Activated naive CD8-positive, alpha-beta T cell treated with anti-CD3 and anti-CD28 coated beads for 36 hours (primary cell): ENCODE measurements around the gene JMJD7. TPM values are rescaled to one million over a fixed set of nuclear protein-coding genes. Genes with fewer than 3 reads are reported as not detected.
"Not testable (repeated sequence)": the region's sequence is repeated elsewhere in the genome, so short reads cannot be mapped to it uniquely, and the experiment has no call there.

Experiments used
- DNase-seq: peaks from one replicate; pipeline ENCODE4 v3.0.0; 2021
- H3K27ac Mint-ChIP-seq: one replicate; pipeline ENCODE4 v1.8.0; 2022; ENCODE audit warnings: mild to moderate bottlenecking, moderate library complexity, mixed read lengths
- H3K27me3 Mint-ChIP-seq: one replicate; pipeline ENCODE4 v1.8.0; 2022; ENCODE audit warnings: mild to moderate bottlenecking, mixed read lengths
- H3K36me3 Mint-ChIP-seq: one replicate; pipeline ENCODE4 v1.8.0; 2021; ENCODE audit warnings: mild to moderate bottlenecking, mixed read lengths
- H3K4me1 Mint-ChIP-seq: one replicate; pipeline ENCODE4 v1.8.0; 2021; ENCODE audit warnings: mixed read lengths
- H3K4me3 Mint-ChIP-seq: one replicate; pipeline ENCODE4 v1.8.0; 2022; ENCODE audit warnings: mild to moderate bottlenecking, moderate library complexity, mixed read lengths
- H3K9me3 Mint-ChIP-seq: one replicate; pipeline ENCODE4 v1.8.0; 2022; ENCODE audit warnings: mixed read lengths
- total RNA-seq, 2 experiments: library from RNA; stranded (reverse); gene quantifications; one replicate each; pipeline ENCODE4 v1.2.3, GENCODE V29; 2021

Gene JMJD7
- total RNA-seq, 2 experiments from 2014 or later: 9.4 to 10.9 TPM

DNA sequence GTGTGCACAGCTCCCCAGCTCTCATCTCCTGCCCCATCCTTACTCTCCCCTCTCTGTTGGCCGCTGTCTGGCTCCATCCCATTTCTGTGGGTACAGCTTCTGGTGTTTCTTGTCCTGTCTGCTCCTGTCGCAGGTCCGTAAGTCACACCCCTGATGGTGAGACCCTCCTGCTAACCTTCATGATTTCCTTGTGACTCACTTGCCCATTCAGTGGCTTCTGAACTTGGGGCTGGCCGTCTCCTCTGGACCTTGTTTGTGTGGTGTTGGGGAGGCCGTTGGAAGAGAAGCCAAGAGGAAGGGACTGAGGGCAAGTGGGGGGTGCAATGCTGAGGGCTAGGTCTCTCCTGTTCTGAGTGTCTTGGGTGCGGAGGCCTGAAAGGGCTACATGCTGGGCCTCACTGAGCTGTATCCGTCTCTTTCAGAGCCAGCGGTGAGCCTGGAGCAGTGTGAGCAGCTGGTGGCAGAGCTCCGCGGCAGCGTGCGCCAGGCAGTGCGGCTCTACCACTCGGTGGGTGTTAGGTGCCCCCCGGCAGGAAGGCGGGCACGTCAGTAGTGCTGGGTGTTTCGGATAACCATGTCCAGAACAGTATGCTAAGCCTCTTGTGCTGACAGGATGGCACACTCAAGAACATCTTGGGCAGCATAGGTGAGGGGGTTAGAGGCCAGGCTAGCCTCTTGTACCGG is 3.7 kb upstream of the JMJD7 start:
- H3K36me3 Mint-ChIP-seq: no peaks in the 10 kb centered on the region
- no peaks in the 10 kb centered on the region for H3K9me3 Mint-ChIP-seq
- H3K4me1 Mint-ChIP-seq: peaks cover 9% of the 10 kb centered on the region
- no peak overlapping the region for H3K27ac Mint-ChIP-seq
- no peak for DNase-seq
- no peak overlapping the region for H3K4me3 Mint-ChIP-seq
- H3K27me3 Mint-ChIP-seq: no peaks in the 10 kb centered on the region

DNA sequence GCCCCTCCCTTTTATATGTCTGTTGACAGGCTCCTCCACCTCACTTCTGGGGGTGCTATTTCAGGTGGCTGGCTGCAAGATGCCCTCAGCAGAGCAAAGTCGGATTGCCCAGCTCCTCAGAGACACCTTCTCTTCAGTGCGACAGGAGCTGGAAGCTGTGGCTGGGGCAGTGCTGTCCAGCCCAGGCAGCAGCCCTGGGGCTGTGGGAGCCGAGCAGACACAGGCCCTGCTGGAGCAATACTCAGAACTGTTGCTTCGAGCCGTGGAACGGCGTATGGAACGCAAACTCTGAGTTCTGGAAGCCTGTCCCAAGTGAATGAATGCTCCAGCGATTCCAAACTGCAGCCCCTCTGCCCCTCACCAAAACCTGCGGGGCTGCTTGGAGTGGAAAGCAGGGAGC is 2.7 kb upstream of the JMJD7 start:
- Mint-ChIP-seq H3K27ac (no peak overlapping the region), H3K27me3 (no peaks in the 10 kb centered on the region), H3K4me3 (no peak overlapping the region), H3K36me3 (no peaks in the 10 kb centered on the region), H3K9me3 (no peaks in the 10 kb centered on the region), H3K4me1 (peaks cover 10% of the 10 kb centered on the region)
- no peak for DNase-seq

DNA sequence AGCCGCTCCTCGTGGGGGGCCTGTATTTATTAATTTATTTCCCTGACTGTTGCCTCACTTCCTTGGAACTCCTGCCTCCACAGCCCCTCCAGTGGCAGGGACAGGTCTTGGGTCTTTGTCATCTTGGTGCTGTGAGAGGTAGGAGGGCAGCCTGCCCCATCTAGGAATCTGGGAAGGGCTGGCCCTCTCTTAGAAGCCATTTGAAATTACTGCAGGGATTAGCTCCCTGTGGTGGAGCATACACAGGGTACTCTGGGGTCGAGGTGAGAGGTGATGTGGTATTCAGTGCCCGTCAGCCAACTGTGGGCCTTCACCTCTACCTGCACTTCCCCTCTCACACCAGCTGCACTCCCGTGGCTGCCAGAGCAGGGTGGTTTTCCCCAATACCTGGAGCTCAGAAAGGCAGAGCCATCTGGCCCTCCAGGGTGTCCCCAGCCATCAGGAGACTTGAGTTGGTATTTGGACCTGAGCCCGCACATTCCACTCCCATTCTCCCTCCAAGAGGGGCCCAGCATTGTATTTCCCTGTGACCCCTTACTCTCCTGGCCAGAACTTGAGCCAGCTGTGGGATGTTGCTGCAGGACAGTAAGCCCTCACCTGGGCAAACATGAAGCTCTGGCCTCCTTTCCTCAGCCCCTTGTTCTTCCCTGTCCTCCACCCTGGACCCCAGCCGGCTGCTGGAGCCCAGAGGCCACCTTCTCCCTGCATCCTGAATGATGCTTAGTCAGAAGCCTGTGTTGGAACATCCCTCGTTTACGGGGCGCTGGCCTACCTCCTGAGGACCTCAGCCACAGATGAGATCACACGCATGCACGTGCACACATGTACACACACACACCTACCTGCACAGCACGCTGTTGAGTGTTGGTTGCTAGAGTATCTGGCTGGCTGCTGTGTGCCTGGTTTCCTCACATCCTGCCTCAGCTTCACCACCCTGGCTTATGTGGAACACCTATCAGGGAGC is 2.0 kb upstream of the JMJD7 start:
- H3K36me3 Mint-ChIP-seq: no peaks in the 10 kb centered on the region
- H3K27ac Mint-ChIP-seq: no peak overlapping the region
- H3K4me3 Mint-ChIP-seq: no peak overlapping the region
- no peaks in the 10 kb centered on the region for H3K9me3 Mint-ChIP-seq
- no peak for DNase-seq
- no peaks in the 10 kb centered on the region for H3K27me3 Mint-ChIP-seq
- H3K4me1 Mint-ChIP-seq: peaks cover 13% of the 10 kb centered on the region

DNA sequence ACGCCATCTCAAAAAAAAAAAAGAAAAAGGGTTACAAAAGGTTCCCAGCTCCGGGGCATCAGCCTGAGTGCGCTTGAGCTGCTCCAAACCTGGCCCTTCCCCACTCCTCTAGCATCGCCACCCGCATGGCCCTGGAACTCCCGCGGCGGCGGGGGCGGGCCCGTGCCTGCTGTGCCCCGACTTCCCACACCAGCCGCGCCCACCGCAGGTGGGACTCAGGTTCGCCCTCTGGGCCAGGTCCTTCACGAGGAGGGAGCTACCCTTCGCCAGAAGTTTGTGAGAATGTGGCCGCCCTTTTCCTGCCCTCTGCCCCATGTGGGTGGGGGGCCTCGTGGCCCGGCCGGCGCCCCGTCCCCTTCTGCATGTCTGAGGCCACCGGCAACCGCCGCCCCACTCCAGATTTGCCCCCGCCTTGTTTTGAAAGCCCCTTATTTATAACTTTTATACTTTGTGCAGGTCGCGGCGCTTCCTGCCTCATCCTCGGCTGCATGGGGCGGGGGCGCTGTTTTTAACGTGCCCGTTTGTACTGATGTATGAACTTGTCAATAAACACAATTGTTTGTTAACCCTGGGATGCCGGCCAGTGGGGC is 507 bp upstream of the JMJD7 start:
- H3K4me3 Mint-ChIP-seq: peak overlapping the region; percentile 90
- DNase-seq: peak; percentile 34
- H3K27me3 Mint-ChIP-seq: no peaks in the 10 kb centered on the region
- H3K4me1 Mint-ChIP-seq: peaks cover 27% of the 10 kb centered on the region
- H3K27ac Mint-ChIP-seq: peak overlapping the region; percentile 83
- H3K9me3 Mint-ChIP-seq: no peaks in the 10 kb centered on the region
- no peaks in the 10 kb centered on the region for H3K36me3 Mint-ChIP-seq

DNA sequence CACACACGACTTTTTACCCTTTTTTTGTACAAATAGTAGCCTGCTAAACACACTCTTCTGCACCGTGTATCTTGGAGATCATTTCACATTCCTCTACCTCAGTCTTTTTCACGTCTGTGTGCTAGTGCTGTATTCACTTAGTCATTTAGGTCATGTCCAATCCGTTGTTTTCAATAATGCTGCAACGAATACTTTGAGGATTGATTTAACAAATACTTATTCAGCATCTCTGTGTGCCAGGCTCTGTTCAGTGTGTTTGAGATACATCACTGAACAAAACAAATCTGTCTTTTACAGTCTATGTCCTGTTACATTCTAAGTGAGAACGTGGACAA is 882 bp downstream of the JMJD7 start:
- peak overlapping the region; percentile 74 for H3K27ac Mint-ChIP-seq
- H3K27me3 Mint-ChIP-seq: no peaks in the 10 kb centered on the region
- H3K9me3 Mint-ChIP-seq: no peaks in the 10 kb centered on the region
- no peaks in the 10 kb centered on the region for H3K36me3 Mint-ChIP-seq
- peaks cover 38% of the 10 kb centered on the region for H3K4me1 Mint-ChIP-seq
- no peak for DNase-seq
- peak overlapping the region; percentile 90 for H3K4me3 Mint-ChIP-seq

DNA sequence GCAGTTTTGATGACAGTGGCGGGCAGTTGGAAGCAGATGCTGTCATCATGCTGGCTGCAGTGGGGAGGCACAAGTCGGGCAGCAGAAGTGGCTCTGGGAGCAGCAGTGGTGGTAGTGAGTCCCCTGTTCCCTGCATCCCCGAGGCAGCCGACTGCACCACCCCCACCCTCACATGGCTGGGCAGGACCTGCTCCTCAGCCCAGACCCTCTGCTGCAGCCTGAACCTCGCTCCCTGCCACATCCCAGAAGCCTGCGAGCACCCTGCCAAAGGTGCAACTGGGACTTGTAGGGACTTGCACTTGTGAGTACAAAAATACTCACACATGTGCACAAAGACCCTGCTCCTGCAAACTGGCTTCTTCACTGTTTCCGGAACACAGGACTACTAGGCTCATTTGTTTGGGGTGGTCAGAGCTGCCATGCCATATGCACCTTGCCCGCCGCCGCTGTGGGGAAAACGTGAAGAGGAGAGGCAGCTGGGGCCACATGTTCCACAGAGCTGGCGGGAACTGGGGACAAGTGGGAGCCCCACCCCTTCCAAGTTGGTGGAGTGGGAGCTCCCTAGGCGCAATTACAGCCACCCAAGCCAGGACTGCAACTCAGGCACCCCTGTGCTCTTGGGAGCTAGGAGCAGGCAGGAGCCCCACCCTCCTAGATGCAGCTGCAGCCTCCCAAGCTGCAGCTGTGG is 2.2 kb downstream of the JMJD7 start:
- Mint-ChIP-seq H3K4me1 (peaks cover 43% of the 10 kb centered on the region), H3K27ac (no peak overlapping the region), H3K27me3 (no peaks in the 10 kb centered on the region), H3K4me3 (no peak overlapping the region), H3K9me3 (no peaks in the 10 kb centered on the region), H3K36me3 (no peaks in the 10 kb centered on the region)
- no peak for DNase-seq

DNA sequence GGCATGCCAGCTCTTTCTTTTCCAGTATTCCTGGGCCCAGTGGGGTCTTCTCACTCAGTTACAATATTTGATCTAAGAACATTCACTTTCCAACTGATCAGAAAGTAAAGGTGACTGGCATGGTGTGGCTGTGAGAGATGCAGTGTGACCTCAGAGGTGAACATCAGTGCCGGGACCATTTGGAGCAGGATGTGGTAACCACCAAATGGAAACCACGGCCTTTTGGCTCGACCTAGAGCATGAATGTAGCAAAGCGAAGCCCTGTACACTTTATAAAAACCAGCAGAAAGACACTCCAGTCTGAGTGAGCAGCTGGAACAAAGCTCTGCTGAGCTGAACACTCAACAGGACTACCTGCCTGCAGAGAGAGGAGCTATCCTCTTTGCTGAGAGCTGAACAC is 3.4 kb downstream of the JMJD7 start:
- peak; percentile 64 for DNase-seq
- H3K27ac Mint-ChIP-seq: peak overlapping the region; percentile 66
- H3K4me1 Mint-ChIP-seq: peaks cover 43% of the 10 kb centered on the region
- H3K9me3 Mint-ChIP-seq, H3K4me3 Mint-ChIP-seq, H3K36me3 Mint-ChIP-seq, H3K27me3 Mint-ChIP-seq: not testable (repeated sequence)

DNA sequence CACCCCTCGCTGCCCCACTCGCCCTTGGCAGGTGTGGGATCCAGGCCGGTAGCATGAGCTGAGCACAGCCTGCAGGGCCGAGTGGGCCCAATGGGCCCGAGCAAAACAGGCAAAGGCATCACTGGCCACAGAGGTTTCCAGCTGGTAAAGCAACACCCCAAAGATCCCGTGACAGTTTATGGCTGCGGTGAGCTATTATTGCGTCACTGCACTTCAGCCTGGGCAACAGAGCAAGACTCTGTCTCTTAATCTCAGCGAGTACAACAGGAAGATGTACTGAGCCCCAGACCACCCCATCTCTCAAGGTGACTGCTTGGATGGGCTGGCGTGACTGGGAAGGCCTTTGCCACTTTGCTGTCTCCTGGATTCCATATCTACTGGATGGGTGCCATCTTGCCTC is 4.3 kb downstream of the JMJD7 start:
- Mint-ChIP-seq H3K27ac (no peak overlapping the region), H3K27me3 (no peaks in the 10 kb centered on the region), H3K4me3 (no peak overlapping the region), H3K4me1 (peaks cover 43% of the 10 kb centered on the region), H3K36me3 (peaks cover 2% of the 10 kb centered on the region), H3K9me3 (no peaks in the 10 kb centered on the region)
- DNase-seq: no peak

DNA sequence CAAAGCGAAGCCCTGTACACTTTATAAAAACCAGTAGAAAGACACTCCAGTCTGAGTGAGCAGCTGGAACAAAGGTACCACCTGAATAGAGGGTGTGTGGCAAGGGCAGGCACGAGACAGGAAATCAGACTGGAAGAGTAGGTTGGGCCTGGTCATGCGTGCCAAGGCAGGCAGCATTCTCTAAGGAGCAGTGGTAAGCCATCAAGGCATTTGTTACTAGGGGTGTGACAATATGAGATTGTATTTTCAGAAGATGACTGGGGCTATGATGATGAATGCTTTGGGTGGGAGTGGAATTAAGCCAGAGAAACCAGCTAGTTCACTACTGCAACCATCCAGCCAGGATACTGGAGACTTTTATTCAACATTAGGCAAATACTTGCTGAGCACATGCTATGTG is 5.0 kb downstream of the JMJD7 start:
- DNase-seq: peak; percentile 18
- Mint-ChIP-seq H3K27me3 (no peaks in the 10 kb centered on the region), H3K9me3 (no peaks in the 10 kb centered on the region), H3K36me3 (peaks cover 2% of the 10 kb centered on the region), H3K27ac (peak overlapping the region; percentile 26), H3K4me3 (peak overlapping the region; percentile 16), H3K4me1 (peaks cover 41% of the 10 kb centered on the region)

DNA sequence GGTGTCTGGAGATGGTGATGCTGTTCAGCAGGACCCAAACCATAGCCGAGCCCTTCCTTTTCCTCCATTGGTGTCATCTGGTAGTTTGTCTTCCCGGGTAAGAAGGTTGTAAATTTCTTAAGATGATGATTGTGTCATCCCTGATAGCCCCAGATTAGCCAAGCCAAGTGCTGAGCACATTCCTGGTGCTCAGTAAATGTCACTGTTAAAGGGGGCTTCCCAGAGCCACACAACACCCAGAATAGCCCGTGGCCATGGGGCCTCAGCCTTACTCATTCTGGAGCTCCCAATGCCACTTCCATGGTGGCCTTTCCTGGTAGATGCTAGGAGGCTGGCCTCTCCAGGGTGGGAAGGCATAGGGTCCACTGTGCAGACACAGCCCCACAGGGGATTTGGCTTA is 6.2 kb downstream of the JMJD7 start:
- no peak overlapping the region for H3K4me3 Mint-ChIP-seq
- no peak for DNase-seq
- no peaks in the 10 kb centered on the region for H3K9me3 Mint-ChIP-seq
- H3K27me3 Mint-ChIP-seq: no peaks in the 10 kb centered on the region
- H3K36me3 Mint-ChIP-seq: peaks cover 2% of the 10 kb centered on the region
- H3K27ac Mint-ChIP-seq: no peak overlapping the region
- H3K4me1 Mint-ChIP-seq: peaks cover 34% of the 10 kb centered on the region

DNA sequence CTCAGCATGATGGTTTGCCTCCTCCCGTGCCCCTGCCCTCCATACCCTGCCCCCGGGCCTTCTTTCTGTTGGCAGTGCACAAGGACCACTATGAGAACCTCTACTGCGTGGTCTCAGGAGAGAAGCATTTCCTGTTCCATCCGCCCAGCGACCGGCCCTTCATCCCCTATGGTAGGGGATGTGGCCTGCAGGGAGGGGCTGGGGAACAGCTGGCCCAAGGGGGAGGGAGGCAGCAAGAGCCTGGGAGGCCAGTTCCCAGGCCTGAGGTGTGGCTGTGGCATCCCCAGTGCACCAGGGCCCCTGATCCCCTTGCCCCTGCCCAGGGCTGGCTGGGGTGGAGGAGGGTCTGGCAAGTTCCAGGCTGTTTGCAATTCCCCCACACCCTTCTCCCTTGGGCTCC is 8.2 kb downstream of the JMJD7 start:
- H3K4me3 Mint-ChIP-seq: no peak overlapping the region
- peaks cover 29% of the 10 kb centered on the region for H3K4me1 Mint-ChIP-seq
- H3K27ac Mint-ChIP-seq: no peak overlapping the region
- H3K27me3 Mint-ChIP-seq: no peaks in the 10 kb centered on the region
- peaks cover 2% of the 10 kb centered on the region for H3K36me3 Mint-ChIP-seq
- DNase-seq: no peak
- no peaks in the 10 kb centered on the region for H3K9me3 Mint-ChIP-seq

DNA sequence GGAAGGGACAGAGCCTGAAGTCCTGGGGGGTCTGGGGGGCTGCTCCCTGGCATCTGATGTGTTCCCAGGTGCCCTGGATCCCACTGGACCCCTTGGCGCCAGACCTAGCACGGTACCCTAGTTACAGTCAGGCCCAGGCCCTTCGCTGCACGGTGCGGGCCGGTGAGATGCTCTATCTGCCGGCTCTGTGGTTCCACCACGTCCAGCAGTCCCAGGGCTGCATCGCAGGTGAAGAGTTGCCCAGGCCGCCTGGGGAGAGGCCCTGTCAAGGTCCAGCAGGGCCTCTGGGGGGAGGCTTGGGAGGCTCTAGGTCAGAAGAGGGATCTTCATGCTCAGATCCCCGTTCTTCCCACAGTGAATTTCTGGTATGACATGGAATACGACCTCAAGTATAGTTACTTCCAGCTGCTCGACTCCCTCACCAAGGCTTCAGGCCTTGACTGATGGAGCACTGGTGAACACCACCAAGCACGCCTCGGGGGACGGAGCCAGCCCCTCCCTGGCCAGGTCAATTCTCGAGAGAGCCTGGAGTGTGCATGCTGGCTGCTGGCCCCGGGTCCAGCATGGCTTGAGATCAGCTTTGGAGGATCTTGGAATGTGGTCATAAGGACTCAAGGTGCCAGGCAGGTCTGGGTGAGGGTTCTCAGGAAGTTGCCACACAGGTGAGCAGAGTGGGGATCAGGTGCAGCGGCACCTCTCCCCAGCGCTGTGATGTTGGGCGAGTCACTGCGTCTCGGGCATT is 9.0 kb downstream of the JMJD7 start:
- no peak overlapping the region for H3K4me3 Mint-ChIP-seq
- peaks cover 21% of the 10 kb centered on the region for H3K4me1 Mint-ChIP-seq
- H3K27ac Mint-ChIP-seq: no peak overlapping the region
- H3K9me3 Mint-ChIP-seq: no peaks in the 10 kb centered on the region
- H3K36me3 Mint-ChIP-seq: peaks cover 2% of the 10 kb centered on the region
- H3K27me3 Mint-ChIP-seq: no peaks in the 10 kb centered on the region
- DNase-seq: no peak

DNA sequence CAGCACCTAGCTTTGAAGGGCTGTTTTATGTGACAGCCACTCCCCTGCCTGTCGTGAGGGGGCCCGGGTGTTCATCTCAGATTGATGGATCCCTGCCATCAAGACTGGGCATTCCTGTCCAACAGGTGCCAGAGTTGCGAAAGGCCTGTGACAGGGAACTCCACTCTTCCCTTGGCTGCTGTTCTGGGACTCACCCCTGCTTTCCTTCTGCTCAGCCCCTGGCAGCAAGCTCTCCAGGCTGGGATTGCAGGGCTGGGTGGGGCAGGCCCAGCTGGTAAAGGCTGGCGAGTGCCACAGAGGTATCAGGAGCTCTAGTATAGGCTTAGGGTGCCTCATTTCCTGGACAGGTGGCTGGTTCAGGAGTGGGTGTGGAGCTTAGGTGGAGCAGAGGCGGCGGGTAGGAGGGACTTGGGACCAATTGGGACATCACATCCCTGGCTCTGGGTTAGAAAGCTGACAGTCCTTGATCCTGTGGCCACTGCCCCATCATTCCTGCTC is 10.6 kb downstream of the JMJD7 start, which contains the start of gene PLA2G4B:
PLA2G4B (plus strand) TSS at position 448 of the 498 bp plus-strand sequence. CDS start 67 bp downstream, outside the sequence.
- no peak within 1 kb of the TSS for H3K27ac Mint-ChIP-seq
- peaks cover 8% of the 10 kb centered on the region for H3K4me1 Mint-ChIP-seq
- no peaks in the 10 kb centered on the region for H3K9me3 Mint-ChIP-seq
- H3K36me3 Mint-ChIP-seq: peaks cover 2% of the 10 kb centered on the region
- no peaks in the 10 kb centered on the region for H3K27me3 Mint-ChIP-seq
- no peak for DNase-seq
- no peak within 1 kb of the TSS for H3K4me3 Mint-ChIP-seq

DNA sequence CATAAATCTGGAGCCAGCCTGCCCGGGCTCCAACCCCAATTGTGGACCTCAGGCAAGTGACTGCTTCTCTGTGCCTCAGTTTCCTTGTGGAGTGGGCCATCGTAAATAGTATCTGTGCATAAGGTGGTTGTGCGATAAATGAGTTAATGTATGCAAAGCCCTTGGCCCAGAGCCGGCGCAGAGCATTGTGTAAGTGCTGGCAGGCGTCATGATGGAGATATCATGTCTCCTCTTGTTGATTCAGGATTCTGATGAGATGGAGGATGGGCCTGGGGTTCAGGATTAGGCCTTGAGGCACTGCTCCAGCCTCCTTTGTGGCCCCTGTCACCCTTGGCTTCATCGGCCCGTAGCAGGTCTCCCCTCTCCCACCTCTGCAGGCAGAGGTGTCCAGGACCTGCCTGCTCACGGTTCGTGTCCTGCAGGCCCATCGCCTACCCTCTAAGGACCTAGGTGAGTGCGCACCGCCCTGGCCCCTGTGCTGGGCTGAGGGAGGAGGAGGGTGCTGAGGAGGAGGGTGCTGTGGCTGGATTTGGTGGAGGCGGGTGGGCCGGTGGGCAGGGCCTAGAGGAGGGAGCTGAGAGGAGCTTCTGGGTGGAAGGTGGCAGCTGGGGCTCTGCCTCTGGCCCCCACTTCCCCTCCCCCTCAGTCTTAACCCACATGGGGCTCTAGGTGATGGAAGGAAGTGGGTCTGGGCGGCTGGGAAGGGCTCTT is 12.0 kb downstream of the JMJD7 start:
- Mint-ChIP-seq H3K27ac (no peak overlapping the region), H3K9me3 (no peaks in the 10 kb centered on the region), H3K36me3 (peaks cover 2% of the 10 kb centered on the region), H3K27me3 (no peaks in the 10 kb centered on the region), H3K4me1 (no peaks in the 10 kb centered on the region), H3K4me3 (no peak overlapping the region)
- DNase-seq: no peak
